MCF 10A (cell line): ENCODE data around the gene CELF5. TPM values are rescaled to one million over a fixed set of nuclear protein-coding genes. Genes with fewer than 3 reads are reported as not detected.

Experiments used
- BruUV-seq: library from RNA; stranded (reverse); fragments of 400-500 nt; replicated peaks from 2 replicates; lab custom pipeline; 2021; lab: Mats Ljungman, UMichigan
- CTCF ChIA-PET: fragments of 300-600 bp; sonication (Branson Sonifier 250); formaldehyde crosslinking; extraction: SDS; loops from one replicate; lab custom pipeline; 2021; ENCODE audit warnings: antibody characterized with exemption, inconsistent platforms; lab: Yijun Ruan, JAX
- POLR2A ChIA-PET: fragments of 300-600, 350-650 bp; sonication (Branson Sonifier 250); formaldehyde crosslinking; extraction: SDS; loops from one replicate; lab custom pipeline; 2020; ENCODE audit warnings: antibody characterized with exemption, inconsistent platforms; lab: Yijun Ruan, JAX
- DNase-seq: peaks from one replicate; pipeline ENCODE4 v3.0.0-alpha.2; 2018; ENCODE audit not compliant: unreplicated experiment
- H3K27ac Mint-ChIP-seq: one replicate; pipeline ENCODE4 v1.8.0; 2022; ENCODE audit warnings: mild to moderate bottlenecking, low read depth, mixed read lengths; ENCODE audit not compliant: unreplicated experiment
- H3K27me3 Mint-ChIP-seq: one replicate; pipeline ENCODE4 v1.8.0; 2022; ENCODE audit warnings: mixed read lengths; ENCODE audit not compliant: insufficient read depth, unreplicated experiment
- H3K36me3 Mint-ChIP-seq: one replicate; pipeline ENCODE4 v1.8.0; 2022; ENCODE audit warnings: mild to moderate bottlenecking, moderate library complexity, mixed read lengths; ENCODE audit not compliant: insufficient read depth, unreplicated experiment
- H3K4me1 Mint-ChIP-seq: one replicate; pipeline ENCODE4 v1.8.0; 2022; ENCODE audit warnings: mixed read lengths; ENCODE audit not compliant: insufficient read depth, unreplicated experiment
- H3K4me3 Mint-ChIP-seq: one replicate; pipeline ENCODE4 v1.8.0; 2022; ENCODE audit warnings: mild to moderate bottlenecking, moderate library complexity, mixed read lengths; ENCODE audit not compliant: unreplicated experiment
- H3K9me3 Mint-ChIP-seq: one replicate; pipeline ENCODE4 v1.8.0; 2022; ENCODE audit warnings: mixed read lengths; ENCODE audit not compliant: unreplicated experiment
- intact Hi-C: fragments of 100-400 bp; cut with micrococcal nuclease; formaldehyde crosslinking; loops from 2 replicates; pipeline ENCODE4 v1.14.1; 2022
- total RNA-seq: library from RNA; stranded (reverse); gene quantifications from 2 replicates; pipeline ENCODE4 v1.2.3, GENCODE V29; 2022
- TF ChIP-seq, protein P1 (sequence below): fragments of 200-600 bp; IDR thresholded peaks from one replicate; pipeline ENCODE4 v1.8.0; 2022; ENCODE audit warnings: antibody characterized with exemption, mild to moderate bottlenecking; ENCODE audit not compliant: unreplicated experiment

The CELF5 gene
- total RNA-seq, 1 experiment from 2014 or later = 0.30 TPM

DNA sequence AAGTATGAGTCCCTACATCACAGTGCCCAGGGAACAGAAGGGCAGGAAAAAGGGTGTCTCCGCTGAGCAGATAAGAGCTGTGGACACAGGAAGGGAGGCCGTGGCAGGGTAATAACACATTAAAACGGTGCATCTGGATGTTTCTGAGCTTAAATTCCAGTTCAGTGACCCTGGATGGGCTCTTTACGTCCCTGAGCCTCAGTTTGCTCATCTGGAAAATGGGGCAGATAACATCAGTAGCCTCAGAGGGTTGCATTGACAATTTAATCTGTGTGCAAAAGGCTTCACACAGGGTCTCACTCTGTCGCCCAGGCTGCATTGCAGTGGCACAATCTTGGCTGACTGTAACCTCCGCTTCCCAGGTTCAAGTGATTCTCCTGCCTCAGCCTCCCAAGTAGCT, 58.1 kb downstream of the CELF5 start:
- TF ChIP-seq, protein P1, sequence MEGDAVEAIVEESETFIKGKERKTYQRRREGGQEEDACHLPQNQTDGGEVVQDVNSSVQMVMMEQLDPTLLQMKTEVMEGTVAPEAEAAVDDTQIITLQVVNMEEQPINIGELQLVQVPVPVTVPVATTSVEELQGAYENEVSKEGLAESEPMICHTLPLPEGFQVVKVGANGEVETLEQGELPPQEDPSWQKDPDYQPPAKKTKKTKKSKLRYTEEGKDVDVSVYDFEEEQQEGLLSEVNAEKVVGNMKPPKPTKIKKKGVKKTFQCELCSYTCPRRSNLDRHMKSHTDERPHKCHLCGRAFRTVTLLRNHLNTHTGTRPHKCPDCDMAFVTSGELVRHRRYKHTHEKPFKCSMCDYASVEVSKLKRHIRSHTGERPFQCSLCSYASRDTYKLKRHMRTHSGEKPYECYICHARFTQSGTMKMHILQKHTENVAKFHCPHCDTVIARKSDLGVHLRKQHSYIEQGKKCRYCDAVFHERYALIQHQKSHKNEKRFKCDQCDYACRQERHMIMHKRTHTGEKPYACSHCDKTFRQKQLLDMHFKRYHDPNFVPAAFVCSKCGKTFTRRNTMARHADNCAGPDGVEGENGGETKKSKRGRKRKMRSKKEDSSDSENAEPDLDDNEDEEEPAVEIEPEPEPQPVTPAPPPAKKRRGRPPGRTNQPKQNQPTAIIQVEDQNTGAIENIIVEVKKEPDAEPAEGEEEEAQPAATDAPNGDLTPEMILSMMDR = no peak
- CTCF ChIA-PET = no interaction called here

DNA sequence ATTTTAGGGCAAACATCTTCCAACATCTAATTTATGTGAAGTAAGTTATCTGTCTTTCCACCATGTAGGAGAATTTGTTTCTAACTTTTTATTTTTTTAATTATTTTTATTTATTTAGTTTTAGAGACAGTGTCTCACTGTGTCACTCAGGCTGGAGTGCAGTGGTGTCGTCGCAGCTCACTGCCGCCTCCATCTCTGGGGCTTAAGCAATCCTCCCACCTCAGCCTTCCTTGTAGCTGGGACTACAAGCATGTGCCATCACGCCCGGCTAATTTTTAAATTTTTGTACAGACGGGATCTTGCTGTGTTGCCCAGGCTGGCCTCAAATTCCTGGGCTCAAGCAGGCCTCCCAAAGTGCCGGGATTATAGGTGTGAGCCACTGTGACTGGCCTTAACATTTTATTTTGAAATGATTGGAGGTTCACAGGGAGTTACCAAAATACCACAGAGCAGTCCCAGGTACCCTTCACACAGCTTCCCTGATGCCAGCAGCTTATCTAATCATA, 58.8 kb downstream of the CELF5 start:
- Mint-ChIP-seq H3K27ac (no peak overlapping the region), H3K9me3 (no peaks in the 10 kb centered on the region), H3K27me3 (peaks cover 27% of the 10 kb centered on the region), H3K4me3 (no peak overlapping the region), H3K36me3 (no peaks in the 10 kb centered on the region), H3K4me1 (no peaks in the 10 kb centered on the region)
- no TSS peak for BruUV-seq
- ChIA-PET CTCF (interaction anchor here (0.6 to 1.2 kb wide), 4 partner anchors 8 to 63 kb away, joined by 3 to 6 read pairs (median 4); no protein-coding TSS in a partner anchor), POLR2A (interaction anchor here (0.7 kb wide), 1 partner anchor 307 kb away, joined by 4 read pairs; no protein-coding TSS in a partner anchor)
- TF ChIP-seq, protein P1 = no peak
- intact Hi-C loops = no loop called here
- DNase-seq = no peak

More for the DNA sequence above, 58.1 kb downstream of the CELF5 start:
- H3K9me3 Mint-ChIP-seq = no peaks in the 10 kb centered on the region
- no peaks in the 10 kb centered on the region for H3K36me3 Mint-ChIP-seq
- peaks cover 33% of the 10 kb centered on the region for H3K27me3 Mint-ChIP-seq
- intact Hi-C loops = no loop called here
- H3K4me3 Mint-ChIP-seq = no peak overlapping the region
- H3K4me1 Mint-ChIP-seq = no peaks in the 10 kb centered on the region
- no peak overlapping the region for H3K27ac Mint-ChIP-seq
- POLR2A ChIA-PET = interaction anchor here (0.6 kb wide), 1 partner anchor 821 kb away, joined by 3 read pairs; no protein-coding TSS in a partner anchor
- DNase-seq = no peak
- no TSS peak for BruUV-seq

DNA sequence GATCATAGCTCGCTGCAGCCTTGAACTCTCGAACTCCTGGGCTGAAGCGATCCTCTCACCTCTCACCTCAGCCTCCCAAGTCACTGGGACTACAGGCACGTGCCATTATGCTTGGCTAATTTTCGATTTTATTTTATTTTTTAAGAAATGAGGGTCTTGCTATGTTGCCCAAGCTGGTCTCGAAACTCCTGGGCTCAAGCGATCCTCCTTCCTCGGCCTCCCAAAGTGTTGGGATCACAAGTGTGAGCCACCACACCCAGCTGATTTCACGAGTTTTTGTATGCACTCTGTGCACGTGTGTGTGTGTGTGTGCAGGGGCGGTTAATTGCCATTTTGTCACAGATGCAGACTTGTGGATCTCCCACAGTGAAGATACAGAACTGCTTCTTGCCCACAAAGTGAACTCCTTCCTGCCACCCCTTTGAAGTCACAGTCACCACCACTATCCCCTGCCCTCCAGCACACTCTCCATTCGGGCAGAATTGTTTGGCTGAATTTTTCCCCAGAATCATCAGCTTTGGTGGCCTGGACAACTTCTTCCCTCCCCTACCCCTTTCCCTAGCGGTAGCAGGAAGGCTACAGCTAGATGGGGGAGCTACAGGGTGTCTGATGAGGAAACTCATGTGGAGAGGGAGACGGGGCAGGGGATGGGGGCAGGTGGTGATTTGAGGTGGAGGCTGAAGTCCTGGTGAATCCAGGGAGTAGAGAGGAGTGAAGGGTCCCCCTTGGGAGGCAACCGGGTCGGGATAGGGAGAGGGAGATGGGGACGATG, 59.6 kb downstream of the CELF5 start:
- BruUV-seq = no TSS peak
- H3K4me1 Mint-ChIP-seq = no peaks in the 10 kb centered on the region
- peaks cover 19% of the 10 kb centered on the region for H3K27me3 Mint-ChIP-seq
- TF ChIP-seq, protein P1 = no peak
- DNase-seq = no peak
- ChIA-PET CTCF (interaction anchor here (0.6 to 1.2 kb wide), 6 partner anchors 9 to 91 kb away, joined by 3 to 6 read pairs (median 3); no protein-coding TSS in a partner anchor), POLR2A (interaction anchor here (0.7 kb wide), 1 partner anchor 307 kb away, joined by 4 read pairs; no protein-coding TSS in a partner anchor)
- intact Hi-C loops = no loop called here
- H3K9me3 Mint-ChIP-seq = no peaks in the 10 kb centered on the region
- H3K36me3 Mint-ChIP-seq = no peaks in the 10 kb centered on the region
- no peak overlapping the region for H3K4me3 Mint-ChIP-seq
- no peak overlapping the region for H3K27ac Mint-ChIP-seq
